GM18507 (cell line): ENCODE data around the gene BCL2L1.
A peak's percentile ranks its signal among the peaks of the same experiment; 100 is the strongest.
"Not testable (repeated sequence)": the region's sequence is repeated elsewhere in the genome, so short reads cannot be mapped to it uniquely, and the experiment has no call there.

Experiments used
- DNase-seq: peaks from one replicate; pipeline ENCODE4 v3.0.0; 2011; ENCODE audit warnings: low read depth; ENCODE audit not compliant: insufficient read length; ENCODE audit errors: extremely low spot score
- FAIRE-seq: peaks from 2 replicates; lab custom pipeline; 2011; peaks lifted over from hg19 to GRCh38; lab: Jason Lieb, UNC

BCL2L1 gene

DNA sequence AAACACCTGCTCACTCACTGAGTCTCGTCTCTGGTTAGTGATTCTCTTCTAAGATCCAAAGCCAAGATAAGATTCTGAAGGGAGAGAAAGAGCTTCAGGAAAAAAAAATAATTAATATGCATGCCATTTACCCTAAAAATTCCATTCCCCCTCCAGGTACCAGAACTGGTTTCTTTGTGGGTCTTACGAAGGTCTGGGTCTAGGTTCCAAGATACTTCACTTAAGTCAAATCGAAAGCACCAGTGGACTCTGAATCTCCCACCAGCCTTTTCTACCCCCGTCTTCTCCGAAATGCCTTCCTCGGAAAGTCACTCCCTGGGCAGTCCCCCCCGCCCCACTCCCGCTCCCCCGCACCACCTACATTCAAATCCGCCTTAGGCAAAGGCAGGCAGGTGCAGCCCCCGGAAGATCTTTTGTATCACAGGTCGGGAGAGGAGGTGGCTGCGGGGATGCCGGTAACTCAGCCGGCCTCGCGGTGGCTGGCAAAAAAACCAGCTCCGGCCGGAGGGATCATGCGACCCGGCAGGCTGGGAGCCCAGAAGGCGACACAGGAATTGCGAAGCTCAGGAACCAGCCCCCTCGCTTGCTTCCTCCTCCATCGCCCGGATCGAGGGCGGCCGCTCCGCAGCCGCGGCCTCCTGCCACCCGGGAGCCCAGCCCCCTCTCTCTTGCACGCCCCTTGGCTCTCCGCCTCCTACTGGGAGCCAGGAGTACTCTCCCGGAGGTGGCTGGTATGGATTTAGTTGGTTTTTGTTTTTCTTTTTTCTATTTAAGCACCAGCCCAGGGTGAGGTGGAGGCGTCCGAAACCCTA, at the start of gene BCL2L1:
Gene BCL2L1, minus strand, starts transcription at position 612 of the 812 bp plus-strand sequence. CDS start 650 bp downstream, outside the sequence.
- DNase-seq (no peak), FAIRE-seq (peak; percentile 18)

DNA sequence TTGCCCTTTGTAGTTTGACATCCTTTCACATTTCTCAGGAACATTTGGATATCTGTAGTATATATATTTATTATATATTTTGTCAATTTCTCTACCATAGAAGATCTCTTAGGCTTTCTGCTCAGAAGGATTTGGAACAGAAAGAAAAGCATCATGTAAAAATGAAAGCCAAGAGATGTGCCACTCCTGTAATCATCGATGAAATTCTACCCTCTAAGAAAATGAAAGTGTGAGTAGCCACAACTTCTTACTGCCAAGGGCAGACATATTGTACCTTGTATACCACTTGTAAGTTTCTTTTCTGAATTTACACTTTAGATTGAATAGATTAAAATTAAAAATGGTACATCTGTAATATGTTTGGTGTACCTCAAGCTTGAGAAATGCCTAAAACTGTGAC, 47.6 kb upstream of the BCL2L1 start:
- FAIRE-seq (no peak), DNase-seq (no peak)

DNA sequence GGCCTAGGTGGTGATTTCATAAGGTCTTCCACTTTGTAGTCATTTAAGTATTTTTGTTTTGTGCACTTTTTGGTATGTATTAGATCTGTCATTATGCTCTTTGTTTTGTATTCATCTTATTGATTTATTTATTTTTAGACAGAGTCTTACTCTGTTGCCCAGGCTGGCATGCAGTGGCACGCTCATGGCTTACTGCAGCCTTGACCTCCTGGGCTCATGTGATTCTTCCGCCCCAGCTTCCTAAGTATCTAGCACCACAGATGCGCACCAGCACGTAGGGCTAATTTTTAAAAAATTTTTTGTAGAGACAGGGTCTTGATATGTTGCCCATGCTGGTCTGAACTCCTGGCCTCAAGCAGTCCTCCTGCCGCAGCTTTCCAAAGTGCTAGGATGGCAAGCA, 47.0 kb upstream of the BCL2L1 start:
- DNase-seq (no peak), FAIRE-seq (no peak)

DNA sequence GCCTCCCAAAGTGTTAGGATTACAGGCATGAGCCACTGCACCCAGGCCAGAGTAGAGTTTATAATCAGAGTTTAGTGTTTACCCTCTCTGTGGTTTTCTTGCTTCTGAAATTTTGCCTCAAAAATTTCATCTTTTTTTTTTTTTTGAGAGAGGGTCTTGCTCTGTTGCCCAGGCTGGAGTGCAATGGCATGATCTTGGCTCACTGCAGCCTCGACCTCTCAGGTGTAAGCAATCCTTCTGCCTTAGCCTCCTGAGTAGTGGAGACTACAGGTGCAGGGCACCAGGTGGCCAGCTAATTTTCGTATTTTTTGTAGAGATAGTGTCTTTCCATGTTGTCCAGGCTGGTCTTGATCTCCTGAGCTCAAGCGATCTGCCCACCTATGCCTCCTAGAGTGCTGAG, 45.1 kb upstream of the BCL2L1 start:
- no peak for DNase-seq
- no peak for FAIRE-seq

DNA sequence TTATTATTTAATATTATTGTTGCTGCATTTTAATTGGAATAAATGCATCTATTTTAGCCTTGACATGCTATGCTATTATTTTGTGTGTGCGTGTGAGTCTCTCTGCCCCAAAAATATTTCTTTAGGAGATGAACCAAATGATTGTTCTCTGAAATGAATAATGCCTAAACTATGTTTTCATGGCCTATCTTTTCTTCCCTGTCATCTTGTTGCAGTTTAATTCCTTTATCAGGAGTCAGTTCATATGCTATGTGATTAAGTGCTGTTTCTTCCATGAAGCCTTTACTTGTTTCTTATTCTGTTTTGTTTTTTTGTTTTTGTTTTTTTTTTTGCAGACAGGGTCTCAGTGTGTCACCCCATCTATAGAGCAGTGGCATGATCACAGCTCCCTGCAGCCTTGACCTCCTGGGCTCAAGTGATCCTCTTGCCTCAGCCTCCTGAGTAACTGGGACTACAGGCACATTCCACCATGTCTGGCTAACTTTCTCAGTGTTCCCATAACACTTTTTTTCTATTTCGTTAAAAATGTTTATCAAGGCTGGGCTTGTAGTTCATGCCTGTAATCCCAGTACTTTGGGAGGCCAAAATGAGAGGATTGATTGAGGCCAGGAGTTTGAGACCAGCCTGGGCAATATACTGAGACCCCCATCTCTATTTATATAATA, 42.1 kb upstream of the BCL2L1 start:
- DNase-seq = no peak
- no peak for FAIRE-seq

DNA sequence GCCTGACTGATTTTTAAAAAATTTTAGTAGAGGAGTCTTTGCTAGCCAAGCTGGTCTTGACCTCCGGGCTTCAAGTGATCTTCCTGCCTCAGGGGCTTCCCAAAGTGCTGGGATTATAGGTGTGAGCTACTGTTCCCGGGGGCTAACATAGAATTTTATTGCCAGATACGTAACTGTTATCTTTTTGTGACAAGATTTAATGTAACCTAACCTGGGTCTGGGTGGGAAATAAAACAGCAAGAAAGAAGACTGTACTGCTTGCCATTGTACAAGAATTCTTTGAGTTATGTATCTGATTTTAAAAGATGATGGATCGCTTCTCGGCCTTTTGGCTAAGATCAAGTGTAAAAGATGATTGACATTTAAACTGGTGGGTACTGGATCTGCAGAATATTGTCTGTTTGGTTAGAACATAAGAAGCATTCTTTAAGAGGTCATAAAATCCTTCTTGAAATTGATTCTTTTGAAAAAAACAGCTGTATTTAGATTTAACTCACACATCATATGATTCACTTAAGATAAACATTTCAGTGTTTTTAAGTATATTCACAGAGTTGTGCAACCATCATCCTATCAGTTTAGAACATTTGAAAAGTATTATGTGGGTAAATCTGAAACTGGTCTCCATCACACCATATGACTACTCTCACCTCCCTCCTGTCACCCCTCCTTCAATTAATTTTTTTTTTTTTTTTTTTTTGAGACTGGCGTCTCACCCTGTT, 38.0 kb upstream of the BCL2L1 start:
- FAIRE-seq (no peak), DNase-seq (no peak)

DNA sequence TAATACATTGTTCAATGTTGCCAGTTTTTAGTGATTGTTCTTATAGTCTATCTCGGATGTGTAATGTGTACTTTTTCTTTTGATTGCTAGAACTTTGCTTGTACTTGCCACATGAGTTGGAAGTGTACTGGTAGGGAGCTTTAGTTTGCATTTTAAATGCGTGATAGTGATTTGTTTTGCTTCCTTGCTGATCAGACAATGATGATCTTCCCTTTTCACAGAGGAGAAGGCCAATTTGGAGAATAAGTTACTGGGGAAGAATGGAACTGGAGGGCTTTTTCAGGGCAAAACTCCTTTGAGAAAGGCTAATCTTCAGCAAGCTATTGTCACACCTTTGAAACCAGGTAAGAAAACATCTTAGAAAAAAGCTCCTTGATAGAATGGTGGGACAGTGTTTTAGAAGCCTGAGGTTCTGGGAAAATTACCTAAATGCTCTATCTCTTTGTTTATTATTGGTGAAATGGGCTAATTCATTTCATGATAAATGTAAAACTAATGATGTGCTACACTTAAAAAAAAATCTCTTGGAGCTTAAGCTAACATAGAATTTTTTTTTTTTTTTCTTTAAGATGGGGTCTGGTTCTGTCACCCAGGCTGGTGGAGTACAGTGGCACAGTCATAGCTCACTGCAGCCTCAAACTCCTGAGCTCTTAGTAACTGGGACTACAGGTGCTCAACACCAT, 37.3 kb upstream of the BCL2L1 start:
- DNase-seq (no peak), FAIRE-seq (no peak)

DNA sequence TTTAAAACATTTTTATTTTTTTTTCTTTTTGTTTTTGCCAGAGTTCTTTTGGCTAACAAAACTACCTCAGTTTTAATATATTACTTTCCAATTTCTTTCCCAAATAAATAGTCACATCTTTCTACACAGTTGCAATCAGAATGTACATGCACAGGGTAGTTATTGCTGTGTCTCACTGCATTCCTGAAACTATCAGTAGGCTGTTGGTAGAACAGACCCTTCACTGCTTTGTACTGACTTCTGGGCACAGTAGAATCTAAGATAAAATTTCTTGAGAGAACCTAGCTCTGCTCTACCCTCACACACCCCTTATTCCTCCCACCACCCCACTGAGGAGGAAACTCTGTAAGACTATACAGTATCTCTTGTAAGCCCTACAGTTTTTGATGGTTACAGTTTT, 36.3 kb upstream of the BCL2L1 start:
- no peak for FAIRE-seq
- no peak for DNase-seq

DNA sequence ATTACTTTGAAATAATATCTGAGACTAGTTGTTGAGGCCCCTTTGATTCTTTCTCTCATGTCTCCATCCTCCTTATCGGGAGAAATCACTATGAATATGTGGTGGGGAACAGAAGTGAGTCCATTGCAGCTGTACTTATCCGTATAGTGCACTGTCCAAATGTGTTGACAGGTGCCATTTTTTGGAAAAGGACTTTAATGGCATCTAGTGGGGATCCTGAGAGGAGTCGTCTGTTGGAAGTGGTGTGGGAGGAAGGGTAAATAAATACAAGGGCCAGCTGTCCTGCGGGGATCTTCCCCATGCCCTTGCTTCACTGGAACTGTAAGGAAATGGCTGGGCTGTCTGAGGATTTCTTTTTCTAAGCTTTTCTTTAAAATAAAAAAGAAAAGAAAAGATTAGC, 35.9 kb upstream of the BCL2L1 start:
- FAIRE-seq = no peak

DNA sequence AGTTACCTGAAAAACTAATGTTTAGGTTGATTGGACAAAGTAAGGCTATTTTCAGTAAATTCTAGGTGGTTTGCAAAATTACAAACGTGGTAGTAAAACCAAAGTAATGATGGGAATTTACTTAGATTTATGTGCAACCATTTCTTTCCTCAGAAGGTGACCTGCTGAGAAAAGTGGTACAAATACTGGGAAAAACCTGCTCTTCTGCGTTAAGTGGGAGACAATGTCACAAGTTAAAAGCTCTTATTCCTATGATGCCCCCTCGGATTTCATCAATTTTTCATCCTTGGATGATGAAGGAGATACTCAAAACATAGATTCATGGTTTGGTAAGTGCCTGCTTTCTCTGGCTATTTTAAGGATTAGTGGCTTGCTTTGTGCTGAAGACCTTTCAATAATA, 34.6 kb upstream of the BCL2L1 start:
- FAIRE-seq (no peak), DNase-seq (no peak)

More for the DNA sequence above, 35.9 kb upstream of the BCL2L1 start:
- DNase-seq = no peak

DNA sequence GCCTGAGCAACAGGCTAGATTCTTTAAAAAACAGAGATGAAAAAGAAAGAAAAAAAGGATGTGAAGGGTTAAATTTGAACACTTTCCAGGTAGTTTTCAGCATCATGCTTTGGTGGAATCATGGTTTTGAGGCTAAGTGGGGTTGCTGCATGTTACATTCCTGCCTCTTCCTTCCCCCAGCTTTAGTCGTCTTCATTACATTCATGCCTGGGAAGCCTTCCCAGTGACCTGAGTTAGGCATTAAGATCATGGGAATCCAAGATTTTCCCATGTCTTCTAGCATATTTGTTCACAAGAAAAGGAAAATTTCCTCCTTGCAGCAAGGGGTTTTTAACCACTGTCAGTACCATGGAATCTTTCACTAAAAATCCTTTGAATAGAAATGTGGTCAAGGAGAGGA, 28.5 kb upstream of the BCL2L1 start:
- no peak for FAIRE-seq

DNA sequence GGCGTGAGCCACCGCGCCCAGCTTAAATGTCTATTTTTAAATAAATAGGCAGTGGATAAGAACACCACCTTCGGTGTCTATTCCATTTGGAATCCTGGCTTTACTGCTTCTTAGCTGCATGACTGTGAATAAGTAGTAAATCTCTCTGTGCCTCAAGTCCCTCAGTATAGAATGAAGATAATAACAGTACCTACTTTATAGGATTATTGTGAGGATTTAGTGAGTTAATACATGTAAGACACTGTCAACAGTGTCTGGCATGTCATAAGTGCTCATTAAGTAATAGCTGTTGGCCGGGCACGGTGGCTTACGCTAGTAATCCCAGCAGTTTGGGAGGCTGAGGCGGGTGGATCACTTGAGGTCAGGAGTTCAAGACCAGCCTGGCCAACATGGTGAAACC, 26.6 kb upstream of the BCL2L1 start:
- no peak for FAIRE-seq
- DNase-seq = no peak

More for the DNA sequence above, 28.5 kb upstream of the BCL2L1 start:
- DNase-seq = no peak

DNA sequence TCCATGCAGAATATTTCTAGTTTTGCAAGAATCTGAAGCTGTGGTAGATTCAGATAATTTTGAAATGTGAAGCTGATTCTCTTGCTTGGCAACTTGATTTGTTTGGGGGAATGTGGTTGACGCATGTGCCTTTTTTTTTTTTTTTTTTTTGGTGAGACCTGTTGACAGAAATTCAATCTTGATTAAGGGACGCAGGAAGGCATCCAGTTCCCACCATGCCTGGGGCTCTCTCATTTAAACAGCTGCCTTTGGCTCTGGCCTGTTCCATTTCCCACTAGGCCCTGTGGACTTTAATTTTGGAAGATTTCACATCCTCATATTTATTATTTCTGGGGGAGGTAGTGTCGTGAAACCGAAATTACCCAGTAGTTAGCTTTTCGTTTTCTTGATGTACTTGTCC, 25.0 kb upstream of the BCL2L1 start:
- DNase-seq (no peak), FAIRE-seq (no peak)

DNA sequence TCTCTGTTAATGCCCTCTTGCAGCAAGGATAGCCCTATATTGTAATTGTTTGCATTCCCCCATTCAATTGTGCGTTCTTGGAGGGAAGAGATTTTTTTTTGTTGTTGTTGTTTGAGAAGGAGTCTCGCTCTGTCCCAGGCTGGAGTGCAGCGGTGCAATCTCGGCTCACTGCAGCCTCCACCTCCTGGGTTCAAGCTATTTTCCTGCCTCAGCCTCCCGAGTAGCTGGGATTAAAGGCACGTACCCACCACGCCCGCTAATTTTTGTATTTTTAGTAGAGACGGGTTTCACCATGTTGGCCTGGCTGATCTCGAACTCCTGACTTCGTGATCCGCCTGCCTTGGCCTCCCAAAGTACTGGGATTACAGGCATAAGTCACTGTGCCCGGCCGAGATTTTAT, 24.4 kb upstream of the BCL2L1 start:
- not testable (repeated sequence) for FAIRE-seq, DNase-seq

DNA sequence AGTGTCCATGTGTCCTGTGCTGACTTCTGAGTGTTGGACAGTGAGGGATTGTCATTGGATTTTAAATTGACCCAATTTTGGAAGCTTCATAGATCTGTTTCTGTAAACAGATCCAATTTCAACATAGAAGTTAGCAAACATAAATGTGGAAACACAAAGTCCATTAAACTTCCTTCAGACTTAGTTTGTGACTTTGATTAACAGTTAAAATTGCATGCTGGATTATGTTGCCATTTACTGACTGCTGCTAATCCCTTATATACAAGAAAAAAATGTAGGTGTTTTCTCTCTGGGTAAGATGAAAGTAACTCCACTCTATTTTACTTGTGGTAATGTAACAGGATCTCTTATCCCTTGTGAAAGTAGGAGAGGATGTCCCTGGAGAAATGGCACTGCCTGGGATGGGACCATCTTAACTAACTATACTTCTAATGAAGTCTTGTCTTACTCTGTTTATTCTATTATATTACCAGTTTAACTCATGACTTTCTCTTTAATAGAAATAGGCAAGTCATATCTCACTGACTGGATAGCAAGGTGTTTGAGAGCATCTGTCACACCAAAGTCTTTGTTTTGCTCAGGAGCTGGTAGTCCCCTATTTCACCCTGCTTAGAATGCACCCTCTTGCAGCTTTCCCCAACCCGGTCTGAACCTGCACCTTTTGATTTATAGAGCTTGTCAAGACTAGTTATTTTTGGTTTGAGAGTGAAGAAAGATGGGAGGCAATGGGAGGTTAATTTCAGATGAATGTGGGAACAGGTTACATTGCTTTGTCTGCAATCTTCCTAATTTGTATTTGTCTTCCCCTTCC, 23.6 kb upstream of the BCL2L1 start:
- FAIRE-seq (no peak), DNase-seq (no peak)

DNA sequence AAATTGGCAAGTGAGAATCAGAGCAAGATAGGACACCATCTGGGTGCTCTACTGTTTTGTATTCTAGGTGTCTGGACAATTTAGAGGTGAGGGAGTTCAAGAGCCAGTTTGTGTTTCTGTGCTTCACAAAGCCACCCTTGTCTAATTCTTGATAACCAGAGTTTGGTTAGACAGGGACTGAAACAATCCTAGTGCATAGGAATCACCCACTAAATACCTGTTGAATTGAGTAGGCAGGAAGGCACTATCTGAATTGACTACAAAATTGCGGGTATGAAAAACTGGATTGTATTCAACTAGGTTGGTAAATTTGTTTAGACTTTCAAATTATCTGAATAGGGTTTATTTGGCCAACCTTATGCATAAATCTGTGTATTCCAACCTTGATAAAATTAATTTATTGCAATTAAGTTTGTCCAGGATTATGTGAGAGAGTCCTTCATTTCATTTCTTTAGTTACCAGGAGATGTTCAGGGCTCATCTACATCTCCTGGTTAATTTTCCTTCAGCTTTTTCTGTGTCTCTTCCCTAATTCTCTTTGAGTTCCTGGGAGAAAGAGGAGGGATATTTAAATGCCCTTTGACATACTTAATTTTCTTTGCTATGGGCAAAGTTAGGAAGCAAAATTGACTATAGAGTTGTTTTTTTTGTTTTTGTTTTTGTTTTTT, 18.1 kb upstream of the BCL2L1 start:
- no peak for FAIRE-seq

DNA sequence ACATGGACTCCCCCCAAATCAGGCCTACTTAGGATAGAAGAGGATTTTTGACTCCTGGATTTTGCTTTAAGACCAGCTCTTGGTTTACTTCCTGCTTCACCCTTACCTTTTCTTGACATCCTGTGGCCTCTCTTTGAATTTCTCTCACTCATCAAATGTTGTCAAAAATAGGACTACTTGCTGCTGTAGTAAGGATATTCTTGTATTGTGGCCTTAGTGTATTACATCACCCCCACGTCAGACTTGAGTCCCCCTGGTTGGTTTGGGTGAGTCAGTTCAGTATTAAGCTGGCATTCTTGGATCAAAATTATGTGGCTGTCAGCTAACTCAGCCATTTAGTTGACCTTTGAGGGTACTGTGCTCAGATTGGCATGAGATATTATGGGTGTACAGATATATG, 17.5 kb upstream of the BCL2L1 start:
- no peak for DNase-seq
- no peak for FAIRE-seq

More for the DNA sequence above, 18.1 kb upstream of the BCL2L1 start:
- DNase-seq = no peak

DNA sequence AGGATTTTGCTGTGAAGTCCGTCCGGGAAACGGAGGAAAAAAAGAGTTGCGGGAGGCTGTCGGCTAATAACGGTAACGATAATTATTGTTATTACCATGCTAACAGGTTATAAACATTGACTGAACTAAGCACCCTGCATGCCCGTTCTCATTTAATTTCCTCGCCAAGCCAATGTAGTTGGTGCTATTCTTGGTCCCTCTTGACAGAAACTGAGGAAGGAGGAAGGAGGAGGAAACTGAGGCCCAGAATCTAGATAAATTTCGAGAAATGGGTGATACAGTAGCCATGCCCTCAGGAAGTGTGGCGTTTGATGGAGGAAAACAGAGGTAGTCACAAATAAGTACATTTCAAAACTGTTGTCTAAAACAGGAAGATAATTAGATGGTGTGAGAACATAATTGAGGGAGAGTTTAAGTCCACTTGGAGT, 16.9 kb upstream of the BCL2L1 start:
- FAIRE-seq = no peak

More for the DNA sequence above, 16.9 kb upstream of the BCL2L1 start:
- no peak for DNase-seq
